ENCODE data around the gene PHGDH. TPM values are rescaled to one million over a fixed set of nuclear protein-coding genes. Genes with fewer than 3 reads are reported as not detected.

PHGDH gene
- total and polyA plus RNA-seq, 2 donors (not counting 3 experiments of a cell fraction or from before 2014, with no cell fraction given), result 37.9 to 120 TPM

DNA sequence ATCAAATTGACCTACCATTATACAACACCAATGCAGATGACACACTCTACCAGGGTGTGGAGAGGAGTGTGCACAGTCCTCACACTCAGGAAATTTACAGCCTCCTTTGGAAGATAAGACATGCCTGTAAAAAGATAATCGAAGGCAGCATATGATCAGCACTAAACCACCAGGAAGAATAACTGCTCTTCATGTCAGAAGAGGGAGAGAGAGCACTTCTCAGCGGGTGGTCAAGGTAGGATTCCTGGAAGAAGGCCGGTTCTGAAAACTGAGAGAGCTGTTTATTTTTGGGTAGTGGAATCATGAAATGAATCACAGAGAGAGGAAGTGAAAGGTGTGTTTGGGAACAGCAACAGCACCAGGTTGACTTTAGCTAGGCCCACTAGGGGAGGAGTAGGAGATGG is 49.7 kb upstream of the PHGDH start:
- Histone ChIP-seq H2AFZ (ENCODE audit: low read depth, low read length) (no peak overlapping the region), H3K4me1 (ENCODE audit: control insufficient read depth, extremely low read depth, insufficient read depth, low read length) (no peaks in the 10 kb centered on the region), H3K36me3 (ENCODE audit: control insufficient read depth in 2 of 2, extremely low read depth in 1 of 2, insufficient read depth in 2 of 2, low read length in 2 of 2) (no peaks in the 10 kb centered on the region), H4K20me1 (replicated peaks; ENCODE audit: control insufficient read depth, extremely low read depth, insufficient read depth, low read length) (no peaks in the 10 kb centered on the region), H3K9ac (replicated peaks; ENCODE audit: extremely low read depth, insufficient read depth, low read length) (no peak overlapping the region), H3K27me3 (ENCODE audit: control insufficient read depth in 2 of 2, insufficient read depth in 2 of 2, low read length in 2 of 2) (no peaks in the 10 kb centered on the region), H3K79me2 (ENCODE audit: control insufficient read depth, insufficient read depth, low read length) (no peaks in the 10 kb centered on the region), H3K9me3 (replicated peaks; ENCODE audit: control insufficient read depth, insufficient read depth, low read length) (no peaks in the 10 kb centered on the region), H3K27ac (ENCODE audit: insufficient read depth, low read depth, low read length) (no peak overlapping the region), H3K4me2 (ENCODE audit: insufficient read depth, low read length) (no peak overlapping the region), H3K4me3 (replicated peaks in 1 of 3; ENCODE audit: insufficient read depth in 1 of 3, low read depth in 1 of 3, low read length in 3 of 3) (no peak overlapping the region), H3K9me1 (replicated peaks; ENCODE audit: control insufficient read depth, extremely low read depth, insufficient read depth, low read length) (no peaks in the 10 kb centered on the region)
- FAIRE-seq (no peak), DNase-seq (ENCODE audit: low read depth, low spot score) (no peak)
- dilution Hi-C loops (cut with MboI; ENCODE audit: extremely low pct_ligation_motif_present, low sequenced_read_pairs), result no loop called here
- BruUV-seq (replicated peaks), result no TSS peak
- POLR2A ChIA-PET, result interaction anchor here (1.3 kb wide), 1 partner anchor 48 kb away, joined by 3 read pairs; no protein-coding TSS in a partner anchor
- TF ChIP-seq, protein P1, sequence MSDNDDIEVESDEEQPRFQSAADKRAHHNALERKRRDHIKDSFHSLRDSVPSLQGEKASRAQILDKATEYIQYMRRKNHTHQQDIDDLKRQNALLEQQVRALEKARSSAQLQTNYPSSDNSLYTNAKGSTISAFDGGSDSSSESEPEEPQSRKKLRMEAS (IDR thresholded peaks at IDR 0.05; ENCODE audit: insufficient read depth, insufficient read length), result no peak
- TF ChIP-seq POLR2A (IDR thresholded peaks at IDR 0.05; ENCODE audit: low read depth, low read length) (no peak), EZH2 (IDR thresholded peaks at IDR 0.05; ENCODE audit: borderline replicate concordance, low read depth, low read length, severe bottlenecking) (no peak), GATA2 (IDR thresholded peaks at IDR 0.05; ENCODE audit: insufficient read depth, insufficient read length, low read depth, low read length) (no peak), POLR2AphosphoS5 (IDR thresholded peaks at IDR 0.05; ENCODE audit: insufficient read depth, low read depth, low read length) (no peak), MYC (IDR thresholded peaks at IDR 0.05; ENCODE audit: low read depth, low read length) (no peak), JUN (IDR thresholded peaks at IDR 0.05; ENCODE audit: borderline replicate concordance, insufficient read depth, insufficient read length, low read depth) (no peak), FOS (IDR thresholded peaks at IDR 0.05; ENCODE audit: borderline replicate concordance, insufficient read depth, low read length) (no peak)
- TF ChIP-seq, protein P2, sequence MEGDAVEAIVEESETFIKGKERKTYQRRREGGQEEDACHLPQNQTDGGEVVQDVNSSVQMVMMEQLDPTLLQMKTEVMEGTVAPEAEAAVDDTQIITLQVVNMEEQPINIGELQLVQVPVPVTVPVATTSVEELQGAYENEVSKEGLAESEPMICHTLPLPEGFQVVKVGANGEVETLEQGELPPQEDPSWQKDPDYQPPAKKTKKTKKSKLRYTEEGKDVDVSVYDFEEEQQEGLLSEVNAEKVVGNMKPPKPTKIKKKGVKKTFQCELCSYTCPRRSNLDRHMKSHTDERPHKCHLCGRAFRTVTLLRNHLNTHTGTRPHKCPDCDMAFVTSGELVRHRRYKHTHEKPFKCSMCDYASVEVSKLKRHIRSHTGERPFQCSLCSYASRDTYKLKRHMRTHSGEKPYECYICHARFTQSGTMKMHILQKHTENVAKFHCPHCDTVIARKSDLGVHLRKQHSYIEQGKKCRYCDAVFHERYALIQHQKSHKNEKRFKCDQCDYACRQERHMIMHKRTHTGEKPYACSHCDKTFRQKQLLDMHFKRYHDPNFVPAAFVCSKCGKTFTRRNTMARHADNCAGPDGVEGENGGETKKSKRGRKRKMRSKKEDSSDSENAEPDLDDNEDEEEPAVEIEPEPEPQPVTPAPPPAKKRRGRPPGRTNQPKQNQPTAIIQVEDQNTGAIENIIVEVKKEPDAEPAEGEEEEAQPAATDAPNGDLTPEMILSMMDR (IDR thresholded peaks at IDR 0.05; ENCODE audit: extremely low read depth in 1 of 2, insufficient read depth in 1 of 2, low read depth in 1 of 2, low read length in 2 of 2), result no peak
- intact Hi-C loops (cut with micrococcal nuclease), result no loop called here
- CTCF ChIA-PET, result interaction anchor here (1.0 to 7.2 kb wide), 8 partner anchors 9 to 51 kb away, joined by 3 to 75 read pairs (median 22); partner anchors contain the start of gene ZNF697
